GM15510 (cell line): ENCODE measurements around the gene RBPMS2.

Experiments used
- POLR2A ChIP-seq: IDR thresholded peaks from 3 replicates; pipeline ENCODE4 v1.6.1; 2011; ENCODE audit warnings: borderline replicate concordance; ENCODE audit not compliant: insufficient read length; ENCODE audit errors: extremely low read depth

RBPMS2 gene

DNA sequence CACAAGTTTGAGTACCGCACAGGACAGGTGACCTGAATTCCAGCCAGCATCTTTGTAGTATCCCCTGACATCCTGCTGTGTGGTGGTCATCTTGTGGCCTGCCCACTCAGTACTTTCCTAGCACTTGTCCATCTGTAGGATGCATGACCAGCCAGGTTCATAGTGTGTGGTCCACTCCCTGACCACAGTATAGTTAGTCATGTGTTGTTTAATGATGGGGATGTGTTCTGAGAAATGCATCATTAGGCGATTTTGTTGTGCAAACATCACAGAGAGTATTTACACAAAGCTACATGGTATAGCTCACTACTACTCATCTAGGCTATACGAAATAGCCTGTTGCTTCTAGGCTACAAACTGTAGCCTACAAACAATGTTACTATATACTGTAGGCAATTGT lies 16.9 kb upstream of the RBPMS2 start:
- no peak for TF ChIP-seq POLR2A

DNA sequence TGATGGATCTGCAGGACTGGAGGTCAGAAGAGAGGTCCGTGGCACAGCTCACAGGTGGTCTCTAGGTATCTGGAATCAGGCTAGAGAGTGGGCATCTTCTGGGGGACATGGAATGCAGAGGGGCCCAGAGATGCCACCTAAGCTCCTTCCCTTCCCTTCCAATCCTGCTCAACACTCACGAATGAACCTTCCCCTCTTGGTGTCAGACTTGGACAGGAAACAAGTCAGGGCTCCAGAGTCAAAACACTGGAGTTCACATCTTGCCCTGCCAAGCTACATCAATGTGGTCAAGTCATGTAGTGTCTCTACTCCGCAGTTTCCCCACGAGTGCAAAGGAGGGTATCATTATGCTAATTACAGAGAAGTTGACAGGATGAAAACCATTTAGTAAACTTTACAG lies 16.0 kb upstream of the RBPMS2 start:
- TF ChIP-seq POLR2A = no peak

DNA sequence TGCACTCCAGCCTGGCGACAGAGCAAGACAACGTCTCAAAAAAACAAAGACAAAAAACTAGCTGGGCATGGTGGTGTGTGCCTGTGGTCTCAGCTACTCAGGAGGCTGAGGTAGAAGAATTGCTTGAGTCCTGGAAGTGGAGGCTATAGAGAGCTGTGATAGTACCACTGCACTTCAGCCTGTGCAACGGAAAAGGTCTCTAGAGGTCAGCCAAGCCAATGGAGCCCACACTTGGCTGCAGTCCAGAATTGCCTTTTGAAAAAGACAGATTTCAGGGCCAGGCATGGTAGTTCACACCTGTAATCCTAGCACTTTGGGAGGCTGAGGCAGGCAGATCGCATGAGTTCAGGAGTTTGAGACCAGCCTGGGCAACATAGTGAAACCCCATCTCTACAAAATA lies 8.4 kb upstream of the RBPMS2 start:
- no peak for TF ChIP-seq POLR2A

DNA sequence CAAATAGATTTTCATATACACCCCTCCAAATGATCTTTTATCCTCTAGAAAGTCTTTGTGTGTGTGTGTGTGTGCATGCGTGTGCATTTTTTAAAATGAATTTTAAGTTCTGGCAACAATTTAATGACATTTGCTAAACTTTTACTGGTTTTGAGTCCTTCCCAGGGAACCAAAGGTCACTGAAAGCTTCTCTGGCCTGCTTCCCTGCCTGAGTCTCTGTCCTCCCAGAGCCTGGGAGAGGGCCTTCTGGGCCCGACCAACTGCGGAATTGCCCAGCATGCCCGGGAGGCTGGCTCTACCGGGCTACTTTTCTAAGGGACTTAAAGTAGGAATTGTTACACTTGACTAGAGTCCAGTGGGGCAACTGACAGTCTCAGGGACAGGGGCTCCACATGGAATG lies 7.4 kb upstream of the RBPMS2 start:
- TF ChIP-seq POLR2A = no peak

DNA sequence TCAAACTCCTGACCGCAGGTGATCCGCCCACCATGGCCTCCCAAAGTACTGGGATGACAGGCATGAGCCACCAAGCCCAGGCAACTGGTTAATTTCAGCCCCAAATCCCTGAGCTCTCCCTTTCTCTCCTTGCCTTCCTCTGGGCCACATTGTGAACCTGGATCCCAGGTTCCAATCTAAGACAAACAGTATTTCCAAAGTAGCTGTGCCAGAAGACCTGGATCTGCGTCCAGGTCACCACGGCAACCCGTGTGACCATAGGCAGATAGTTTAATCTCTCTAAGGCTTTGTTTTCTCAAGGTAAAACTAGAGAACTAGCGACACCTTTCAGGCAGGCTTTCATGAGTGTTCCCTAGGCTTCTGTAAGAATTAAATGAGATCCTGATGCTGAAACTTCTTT lies 5.9 kb upstream of the RBPMS2 start:
- no peak for TF ChIP-seq POLR2A

DNA sequence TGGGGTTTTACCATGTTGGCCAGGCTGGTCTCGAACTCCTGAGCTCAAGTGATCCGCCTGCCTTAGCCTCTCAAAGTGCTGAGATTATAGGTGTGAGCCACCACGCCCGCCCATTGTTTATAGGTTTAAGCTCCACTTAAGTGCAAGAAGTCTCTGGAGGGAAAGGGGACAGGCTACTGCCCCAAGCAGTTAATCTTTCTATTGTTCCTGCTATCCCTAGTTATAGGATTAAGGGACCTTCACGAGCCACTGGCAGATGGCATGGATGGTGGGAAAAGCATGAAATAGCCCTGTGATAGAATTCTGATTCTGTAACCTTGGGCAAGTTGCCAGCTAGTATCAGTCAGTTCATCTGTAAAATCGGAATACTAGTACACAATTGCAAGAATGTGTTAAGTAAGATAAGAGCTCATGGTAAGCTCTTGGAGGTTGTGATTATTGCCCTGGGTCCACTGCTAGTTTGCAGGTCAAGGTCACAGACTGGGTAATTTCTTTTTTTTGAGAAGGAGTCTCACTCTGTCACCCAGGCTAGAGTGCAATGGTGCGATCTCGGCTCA lies 5.3 kb upstream of the RBPMS2 start:
- no peak for TF ChIP-seq POLR2A

DNA sequence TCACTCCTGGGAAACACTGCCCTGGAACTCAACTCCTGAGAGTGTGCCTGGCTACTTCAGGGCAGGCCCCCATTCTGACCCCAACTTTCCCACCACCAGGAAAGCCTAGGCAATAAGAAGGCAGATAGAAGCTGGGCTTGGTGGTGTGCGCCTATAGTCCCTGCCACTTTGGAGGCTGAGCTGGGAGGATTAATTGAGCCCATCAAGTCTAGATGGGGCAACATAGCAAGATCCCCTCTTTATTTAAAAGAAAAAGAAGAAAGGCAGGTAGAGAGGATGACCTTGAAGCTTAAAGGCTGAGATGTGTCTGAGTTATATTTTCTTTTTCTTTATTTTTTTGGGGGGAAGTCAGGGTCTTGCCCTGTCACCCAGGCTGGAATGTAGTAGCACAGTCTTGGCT lies 4.2 kb upstream of the RBPMS2 start:
- no peak for TF ChIP-seq POLR2A

DNA sequence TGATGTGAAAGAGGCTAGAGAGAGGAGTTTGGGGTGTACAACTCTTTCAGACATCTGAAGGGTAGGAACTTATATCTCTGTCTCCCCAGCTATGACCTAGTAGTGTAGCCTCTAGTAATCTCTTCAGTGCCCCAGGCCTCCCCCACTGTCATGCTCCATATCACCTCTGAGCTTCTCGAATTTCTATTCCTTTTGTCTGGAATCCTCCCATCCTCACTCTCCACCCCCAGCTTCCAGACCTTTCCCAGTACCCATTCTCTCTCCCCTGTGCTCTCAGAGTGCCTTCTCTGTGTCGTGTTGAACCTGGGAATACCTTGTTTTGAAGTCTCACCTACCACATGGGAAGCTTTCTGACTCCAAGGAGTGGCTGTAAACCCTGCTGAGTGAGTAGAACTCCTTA lies 3.6 kb upstream of the RBPMS2 start:
- no peak for TF ChIP-seq POLR2A

DNA sequence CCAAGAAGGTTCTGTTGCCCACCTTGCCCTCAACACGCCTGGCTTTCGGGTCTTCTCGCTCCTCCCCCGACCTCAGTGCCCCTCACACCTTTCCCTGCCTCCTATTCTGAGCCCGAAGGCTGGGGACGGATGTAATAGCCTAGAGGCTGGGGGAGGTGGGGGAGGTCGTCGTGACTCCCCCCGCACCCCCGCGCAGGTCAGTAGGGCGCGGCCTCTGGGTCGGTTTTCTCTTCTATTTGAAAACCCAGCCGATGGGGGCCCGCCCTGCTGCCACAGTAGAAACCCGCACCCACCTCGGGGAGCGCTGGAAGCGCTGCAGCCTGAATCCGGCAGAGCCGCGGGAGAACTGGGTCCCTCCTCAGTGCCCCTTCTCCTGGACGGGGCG lies 1.0 kb upstream of the RBPMS2 start:
- no peak for TF ChIP-seq POLR2A

DNA sequence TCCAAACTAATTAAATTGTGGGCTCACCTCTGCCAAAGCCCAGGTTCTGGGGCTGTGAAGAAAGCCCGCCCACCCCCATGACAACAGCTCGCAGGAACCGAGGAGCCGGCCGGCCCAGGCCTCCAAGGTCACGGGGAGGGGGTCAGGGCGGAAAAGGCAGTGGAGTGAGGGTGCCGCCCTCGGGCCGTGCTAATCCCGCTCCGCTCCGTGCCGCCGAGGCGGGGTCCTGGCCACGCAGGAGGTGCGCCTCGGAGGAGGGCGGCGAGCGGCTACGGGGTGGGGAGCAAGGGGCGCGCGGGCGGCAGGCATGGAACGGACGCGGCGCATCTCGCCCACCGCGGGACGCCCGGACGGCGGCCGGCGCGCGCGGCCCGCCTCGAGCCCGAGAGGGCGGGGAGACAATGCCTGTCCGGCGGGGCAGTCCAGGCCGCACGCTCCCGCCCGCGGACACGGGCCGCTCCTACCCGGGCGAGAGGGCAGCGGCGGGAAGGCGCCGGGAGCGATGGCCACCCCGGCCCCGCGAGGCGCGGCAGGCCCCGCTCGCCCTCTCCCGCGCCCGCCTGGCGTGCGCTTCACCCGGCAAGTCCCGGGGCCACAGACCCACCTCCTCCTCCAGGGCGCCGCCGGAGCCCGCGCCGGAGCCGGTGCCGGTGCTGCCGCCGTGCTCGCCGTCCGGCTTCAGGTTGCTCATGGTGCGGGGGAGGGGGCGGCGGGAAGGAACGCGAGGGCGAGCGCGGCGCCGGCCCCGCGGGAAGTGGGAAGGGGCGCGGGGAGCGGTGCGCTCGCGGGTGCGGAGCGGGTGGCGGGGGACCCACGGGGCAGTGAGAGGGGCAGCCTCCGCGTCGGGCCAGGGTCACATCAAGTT lies 528 bp downstream of the RBPMS2 start:
- TF ChIP-seq POLR2A = no peak

DNA sequence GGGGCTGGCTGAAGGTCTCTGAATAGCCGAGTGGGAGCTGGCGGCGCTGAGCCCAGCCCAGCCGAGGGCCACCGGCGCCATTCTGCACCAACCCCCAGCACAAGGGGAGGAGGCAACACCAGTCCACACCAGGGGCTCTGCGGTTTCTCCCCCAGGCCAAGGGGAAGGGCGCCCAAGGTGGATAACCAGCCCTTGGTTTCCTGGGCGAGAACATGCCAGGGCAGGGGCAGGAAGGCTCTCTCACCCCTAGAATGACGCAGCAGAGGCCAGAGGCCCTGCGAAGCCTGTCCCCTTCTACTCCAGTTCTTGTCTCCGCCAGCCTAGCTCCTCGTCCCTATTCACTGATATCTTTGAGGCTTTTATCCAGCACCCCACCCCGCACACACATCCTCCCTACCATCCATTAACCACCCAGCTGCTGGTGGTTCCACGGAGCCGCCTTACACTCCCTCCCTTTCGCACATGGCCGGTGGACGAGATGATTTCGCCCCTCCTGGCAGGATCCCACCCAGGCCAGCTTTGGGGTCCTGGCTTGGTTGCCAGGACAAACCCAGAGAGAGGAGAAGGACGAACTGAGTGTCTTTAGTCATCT lies 1.3 kb downstream of the RBPMS2 start:
- no peak for TF ChIP-seq POLR2A

DNA sequence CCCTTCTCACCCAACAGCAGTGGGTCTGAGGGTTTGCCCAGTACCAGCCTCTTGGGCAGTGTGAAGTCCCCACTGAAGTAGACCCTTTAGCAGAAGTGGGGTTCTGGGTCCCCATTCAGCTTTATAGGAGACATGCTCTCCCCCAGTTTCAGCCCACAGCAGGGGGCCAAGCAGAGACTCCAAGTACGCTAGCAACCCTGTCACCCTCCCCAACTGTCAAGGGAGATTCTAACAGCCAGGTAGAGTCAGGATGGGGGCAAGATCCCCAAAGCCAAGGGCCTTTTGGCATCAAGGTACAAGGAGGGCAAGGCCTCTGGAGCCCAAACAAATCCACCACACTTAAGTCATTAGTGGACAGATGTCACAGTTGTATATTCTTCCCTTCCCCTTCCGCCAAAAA lies 1.8 kb downstream of the RBPMS2 start:
- TF ChIP-seq POLR2A = no peak

DNA sequence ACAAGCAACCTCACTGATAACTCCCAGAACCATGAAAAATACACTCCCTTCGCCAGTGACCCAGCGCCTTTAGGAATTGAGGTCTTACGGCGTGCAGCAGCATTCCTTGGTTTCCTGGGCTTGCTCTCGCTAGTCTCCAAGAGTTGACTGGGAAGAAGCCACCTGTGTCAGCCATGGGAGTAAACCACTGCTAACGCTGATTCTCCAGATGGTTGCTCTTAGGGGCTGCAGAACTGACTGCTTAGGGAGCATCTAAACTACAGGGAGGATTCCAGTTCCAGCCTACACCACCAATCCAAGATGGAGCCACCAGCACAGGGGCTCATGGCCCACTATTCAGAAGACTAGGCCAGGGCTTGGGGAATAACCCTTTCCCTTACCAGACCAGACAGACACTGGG lies 2.4 kb downstream of the RBPMS2 start:
- TF ChIP-seq POLR2A = no peak

DNA sequence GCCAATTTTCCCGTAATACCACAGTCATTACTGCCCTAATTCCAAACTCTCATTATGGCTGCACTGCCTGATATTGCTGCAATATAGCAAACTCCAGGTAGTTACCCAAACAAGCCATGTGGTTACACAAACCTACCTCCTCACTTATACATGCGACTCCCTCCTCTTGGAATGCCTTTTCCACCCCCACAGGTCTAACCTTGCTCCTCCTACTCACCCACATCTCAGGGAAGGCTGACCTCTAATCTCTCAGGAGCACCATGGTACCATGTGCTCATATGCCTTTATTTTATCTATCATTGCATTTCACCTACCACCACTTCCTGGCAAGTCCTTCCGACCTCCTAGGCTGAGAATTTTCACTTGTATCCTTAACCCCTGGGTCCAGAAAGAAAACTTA lies 2.9 kb downstream of the RBPMS2 start:
- no peak for TF ChIP-seq POLR2A

DNA sequence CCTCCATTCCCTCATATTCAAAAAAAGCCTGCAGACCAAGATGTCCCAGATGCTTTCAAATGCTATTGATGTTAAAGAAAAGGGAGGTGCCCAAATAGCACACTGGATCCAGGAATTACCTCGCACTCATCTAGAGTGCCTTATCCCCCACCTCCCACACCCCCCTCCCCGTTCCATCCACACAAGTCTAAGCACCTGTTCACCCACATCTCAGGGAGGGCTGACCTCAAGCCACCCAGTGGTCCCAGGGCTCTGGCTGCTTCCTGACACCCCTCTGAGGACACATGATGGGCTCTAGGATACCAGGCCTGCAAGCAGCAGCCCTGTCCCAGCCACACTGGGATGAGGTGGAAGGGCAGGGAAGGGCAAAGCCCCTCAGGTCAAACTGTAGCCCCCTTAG lies 4.8 kb downstream of the RBPMS2 start:
- no peak for TF ChIP-seq POLR2A

DNA sequence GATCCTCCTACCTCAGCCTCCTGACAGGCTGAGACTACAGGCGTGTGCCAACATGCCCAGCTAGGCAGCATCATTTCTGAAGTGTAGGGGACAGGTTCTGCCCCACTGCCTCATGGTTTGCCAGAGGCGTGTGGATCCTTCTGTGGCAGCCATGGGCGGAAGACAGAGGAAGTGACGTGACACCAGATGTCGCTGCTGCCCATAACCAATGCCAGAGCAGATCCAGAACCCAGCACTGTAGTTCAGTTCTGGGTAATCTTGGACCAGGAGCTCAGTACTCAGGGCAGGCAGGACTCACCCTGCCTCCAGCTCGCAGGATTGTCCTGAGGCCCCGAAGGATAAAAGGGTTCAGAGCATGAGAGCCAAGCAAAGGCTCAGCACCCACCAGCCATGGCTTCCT lies 8.2 kb downstream of the RBPMS2 start:
- TF ChIP-seq POLR2A = no peak
